WTC11 (cell line): ENCODE measurements around the gene SYNDIG1. TPM values are rescaled to one million over a fixed set of nuclear protein-coding genes. Genes with fewer than 3 reads are reported as not detected.

Experiments
- ATAC-seq: fragments of 200-7000 bp; cut with Tn5 transposase; 2 replicates; pipeline ENCODE4 v1.10.0; 2021; ENCODE audit warnings: mild to moderate bottlenecking, moderate library complexity
- CTCF ChIA-PET: fragments of 300-600 bp; sonication (Branson Sonifier 250); formaldehyde crosslinking; loops from one replicate; lab custom pipeline; 2021; ENCODE audit warnings: antibody characterized with exemption; lab: Charles Lee
- POLR2A ChIA-PET: fragments of 350-600 bp; sonication (Branson Sonifier 250); formaldehyde crosslinking; loops from one replicate; lab custom pipeline; 2021; ENCODE audit warnings: antibody characterized with exemption; lab: Charles Lee
- DNase-seq: peaks from one replicate; pipeline ENCODE4 v3.0.0; 2021; ENCODE audit warnings: low spot score
- H3K27ac Mint-ChIP-seq: 2 replicates; pipeline ENCODE4 v1.8.0; 2021; ENCODE audit warnings: mixed read lengths
- H3K27me3 Mint-ChIP-seq: 2 replicates; pipeline ENCODE4 v1.8.0; 2021; ENCODE audit warnings: low read depth, mild to moderate bottlenecking, moderate library complexity, mixed read lengths
- H3K36me3 Mint-ChIP-seq: 2 replicates; pipeline ENCODE4 v1.8.0; 2021; ENCODE audit warnings: mixed read lengths
- H3K4me1 Mint-ChIP-seq: 2 replicates; pipeline ENCODE4 v1.8.0; 2022; ENCODE audit warnings: mixed read lengths
- H3K4me3 Mint-ChIP-seq: 2 replicates; pipeline ENCODE4 v1.8.0; 2021; ENCODE audit warnings: mild to moderate bottlenecking, moderate library complexity, mixed read lengths
- H3K9me3 Mint-ChIP-seq: 2 replicates; pipeline ENCODE4 v1.8.0; 2021; ENCODE audit warnings: mixed read lengths
- CBFB ChIP-seq: sonication (generic); formaldehyde crosslinking; IDR thresholded peaks from 2 replicates; pipeline ENCODE4 v1.8.1; 2022; ENCODE audit warnings: mild to moderate bottlenecking, low read depth, missing genetic modification reagents
- FOXP1 ChIP-seq: sonication (generic); formaldehyde crosslinking; IDR thresholded peaks from 2 replicates; pipeline ENCODE4 v1.8.0; 2022; ENCODE audit warnings: missing genetic modification reagents, mild to moderate bottlenecking, moderate library complexity, borderline replicate concordance
- GABPB1 ChIP-seq: sonication (generic); formaldehyde crosslinking; IDR thresholded peaks from 2 replicates; pipeline ENCODE4 v1.8.1; 2023; ENCODE audit warnings: mild to moderate bottlenecking, missing genetic modification reagents
- KAT7 ChIP-seq: sonication (generic); formaldehyde crosslinking; IDR thresholded peaks from 2 replicates; pipeline ENCODE4 v1.8.1; 2023; ENCODE audit warnings: missing genetic modification reagents, mild to moderate bottlenecking, borderline replicate concordance
- MYBL2 ChIP-seq: sonication (generic); formaldehyde crosslinking; IDR thresholded peaks from 2 replicates; pipeline ENCODE4 v1.8.1; 2023; ENCODE audit warnings: mild to moderate bottlenecking, moderate library complexity, missing genetic modification reagents
- NR3C1 ChIP-seq: sonication (generic); formaldehyde crosslinking; conservative IDR thresholded peaks from 2 replicates; pipeline ENCODE4 v1.8.1; 2023; ENCODE audit warnings: low read depth, mild to moderate bottlenecking, missing genetic modification reagents
- RELA ChIP-seq: sonication (generic); formaldehyde crosslinking; IDR thresholded peaks from 2 replicates; pipeline ENCODE4 v1.8.1; 2022; ENCODE audit warnings: missing genetic modification reagents, mild to moderate bottlenecking, borderline replicate concordance
- SMAD3 ChIP-seq: sonication (generic); formaldehyde crosslinking; IDR thresholded peaks from 2 replicates; pipeline ENCODE4 v1.8.0; 2022; ENCODE audit warnings: missing genetic modification reagents, mild to moderate bottlenecking, borderline replicate concordance
- SP1 ChIP-seq: sonication (generic); formaldehyde crosslinking; conservative IDR thresholded peaks from 2 replicates; pipeline ENCODE4 v1.8.1; 2022; ENCODE audit warnings: missing genetic modification reagents
- TP53 ChIP-seq: sonication (generic); formaldehyde crosslinking; IDR thresholded peaks from 2 replicates; pipeline ENCODE4 v1.8.1; 2023; ENCODE audit warnings: mild to moderate bottlenecking, missing genetic modification reagents
- ZNF121 ChIP-seq: sonication (generic); formaldehyde crosslinking; IDR thresholded peaks from 2 replicates; pipeline ENCODE4 v1.8.0; 2023; ENCODE audit warnings: missing genetic modification reagents
- total RNA-seq: library from RNA; stranded (reverse); gene quantifications from 3 replicates; pipeline ENCODE4 v1.2.3, GENCODE V29; 2021
- TF ChIP-seq, protein P1 (sequence below): sonication (generic); formaldehyde crosslinking; IDR thresholded peaks from 2 replicates; pipeline ENCODE4 v1.8.0; 2022; ENCODE audit warnings: missing genetic modification reagents
- TF ChIP-seq, protein P2 (sequence below): fragments of 250-450 bp; sonication (Bioruptor Pico); IDR thresholded peaks from 2 replicates; pipeline ENCODE4 v1.9.0; 2021; ENCODE audit warnings: mild to moderate bottlenecking
- TF ChIP-seq, protein P3 (sequence below): sonication (generic); formaldehyde crosslinking; IDR thresholded peaks from 2 replicates; pipeline ENCODE4 v1.8.1; 2022; ENCODE audit warnings: low read depth, missing genetic modification reagents, borderline replicate concordance
- TF ChIP-seq, protein P4 (sequence below): sonication (generic); formaldehyde crosslinking; IDR thresholded peaks from 2 replicates; pipeline ENCODE4 v1.8.1; 2023; ENCODE audit warnings: mild to moderate bottlenecking, missing genetic modification reagents, borderline replicate concordance
- TF ChIP-seq, protein P5 (sequence below): sonication (generic); formaldehyde crosslinking; IDR thresholded peaks from 2 replicates; pipeline ENCODE4 v1.8.0; 2022; ENCODE audit warnings: mild to moderate bottlenecking, missing genetic modification reagents
- TF ChIP-seq, protein P6 (sequence below): sonication (generic); formaldehyde crosslinking; IDR thresholded peaks from 2 replicates; pipeline ENCODE4 v1.8.0; 2023; ENCODE audit warnings: missing genetic modification reagents, mild to moderate bottlenecking, borderline replicate concordance

Gene SYNDIG1
- total RNA-seq, 1 experiment from 2014 or later, result 6.4 TPM

DNA sequence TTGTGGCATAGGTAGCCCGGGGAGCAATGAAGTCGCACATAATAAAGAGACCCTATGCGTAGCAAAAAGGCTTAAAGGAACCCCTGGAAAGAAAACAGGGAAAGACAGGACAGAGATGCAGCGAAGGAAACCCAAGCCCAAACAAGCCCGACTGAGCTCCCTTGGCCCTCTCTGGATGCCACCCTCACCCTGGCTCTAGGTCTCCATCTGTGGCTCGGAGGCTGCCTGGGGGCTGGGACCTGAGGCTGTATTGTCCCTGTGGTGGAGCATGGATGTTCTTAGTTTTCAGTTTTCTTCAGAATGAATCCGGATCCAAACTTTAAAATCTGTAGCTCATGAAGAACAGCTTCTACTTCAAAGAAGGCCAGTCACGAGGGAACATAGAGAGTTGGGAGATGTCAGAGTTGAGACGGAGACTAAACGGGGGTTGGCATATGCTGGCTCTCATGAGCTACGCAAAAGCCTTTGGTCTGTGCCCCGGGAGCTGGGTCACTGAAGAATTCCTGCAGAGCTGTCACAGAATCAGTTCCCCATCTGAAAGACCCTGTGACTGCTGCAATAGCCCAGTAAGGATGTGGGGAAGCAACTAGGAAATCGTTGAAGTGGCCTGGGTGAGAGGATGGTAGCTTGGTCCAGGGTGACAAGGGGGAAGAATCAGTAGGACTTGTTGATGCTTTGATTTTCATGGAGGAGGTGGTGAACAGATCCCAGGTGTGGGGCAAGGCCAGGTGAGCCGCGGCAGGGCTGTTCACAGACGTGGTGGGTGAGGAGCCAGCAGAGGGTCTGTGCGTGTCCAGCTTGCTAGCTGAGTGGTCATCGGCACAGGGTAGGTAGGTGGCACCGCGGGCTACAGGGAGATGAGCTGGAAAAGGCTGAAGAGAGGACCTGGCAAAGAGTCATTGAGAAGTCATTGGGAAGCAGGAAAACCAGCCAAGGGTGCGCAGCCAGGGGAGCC is 35.2 kb downstream of the SYNDIG1 start (continued):
- TF ChIP-seq FOXP1 (no peak), KAT7 (no peak), ZNF121 (no peak), CBFB (no peak), SMAD3 (CRISPR knock-in tag) (no peak), MYBL2 (CRISPR knock-in tag) (no peak)
- TF ChIP-seq, protein P1, sequence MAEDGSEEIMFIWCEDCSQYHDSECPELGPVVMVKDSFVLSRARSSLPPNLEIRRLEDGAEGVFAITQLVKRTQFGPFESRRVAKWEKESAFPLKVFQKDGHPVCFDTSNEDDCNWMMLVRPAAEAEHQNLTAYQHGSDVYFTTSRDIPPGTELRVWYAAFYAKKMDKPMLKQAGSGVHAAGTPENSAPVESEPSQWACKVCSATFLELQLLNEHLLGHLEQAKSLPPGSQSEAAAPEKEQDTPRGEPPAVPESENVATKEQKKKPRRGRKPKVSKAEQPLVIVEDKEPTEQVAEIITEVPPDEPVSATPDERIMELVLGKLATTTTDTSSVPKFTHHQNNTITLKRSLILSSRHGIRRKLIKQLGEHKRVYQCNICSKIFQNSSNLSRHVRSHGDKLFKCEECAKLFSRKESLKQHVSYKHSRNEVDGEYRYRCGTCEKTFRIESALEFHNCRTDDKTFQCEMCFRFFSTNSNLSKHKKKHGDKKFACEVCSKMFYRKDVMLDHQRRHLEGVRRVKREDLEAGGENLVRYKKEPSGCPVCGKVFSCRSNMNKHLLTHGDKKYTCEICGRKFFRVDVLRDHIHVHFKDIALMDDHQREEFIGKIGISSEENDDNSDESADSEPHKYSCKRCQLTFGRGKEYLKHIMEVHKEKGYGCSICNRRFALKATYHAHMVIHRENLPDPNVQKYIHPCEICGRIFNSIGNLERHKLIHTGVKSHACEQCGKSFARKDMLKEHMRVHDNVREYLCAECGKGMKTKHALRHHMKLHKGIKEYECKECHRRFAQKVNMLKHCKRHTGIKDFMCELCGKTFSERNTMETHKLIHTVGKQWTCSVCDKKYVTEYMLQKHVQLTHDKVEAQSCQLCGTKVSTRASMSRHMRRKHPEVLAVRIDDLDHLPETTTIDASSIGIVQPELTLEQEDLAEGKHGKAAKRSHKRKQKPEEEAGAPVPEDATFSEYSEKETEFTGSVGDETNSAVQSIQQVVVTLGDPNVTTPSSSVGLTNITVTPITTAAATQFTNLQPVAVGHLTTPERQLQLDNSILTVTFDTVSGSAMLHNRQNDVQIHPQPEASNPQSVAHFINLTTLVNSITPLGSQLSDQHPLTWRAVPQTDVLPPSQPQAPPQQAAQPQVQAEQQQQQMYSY, result no peak
- TF ChIP-seq, protein P2, sequence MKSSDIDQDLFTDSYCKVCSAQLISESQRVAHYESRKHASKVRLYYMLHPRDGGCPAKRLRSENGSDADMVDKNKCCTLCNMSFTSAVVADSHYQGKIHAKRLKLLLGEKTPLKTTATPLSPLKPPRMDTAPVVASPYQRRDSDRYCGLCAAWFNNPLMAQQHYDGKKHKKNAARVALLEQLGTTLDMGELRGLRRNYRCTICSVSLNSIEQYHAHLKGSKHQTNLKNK (CRISPR knock-in tag), result no peak
- TF ChIP-seq, protein P3, sequence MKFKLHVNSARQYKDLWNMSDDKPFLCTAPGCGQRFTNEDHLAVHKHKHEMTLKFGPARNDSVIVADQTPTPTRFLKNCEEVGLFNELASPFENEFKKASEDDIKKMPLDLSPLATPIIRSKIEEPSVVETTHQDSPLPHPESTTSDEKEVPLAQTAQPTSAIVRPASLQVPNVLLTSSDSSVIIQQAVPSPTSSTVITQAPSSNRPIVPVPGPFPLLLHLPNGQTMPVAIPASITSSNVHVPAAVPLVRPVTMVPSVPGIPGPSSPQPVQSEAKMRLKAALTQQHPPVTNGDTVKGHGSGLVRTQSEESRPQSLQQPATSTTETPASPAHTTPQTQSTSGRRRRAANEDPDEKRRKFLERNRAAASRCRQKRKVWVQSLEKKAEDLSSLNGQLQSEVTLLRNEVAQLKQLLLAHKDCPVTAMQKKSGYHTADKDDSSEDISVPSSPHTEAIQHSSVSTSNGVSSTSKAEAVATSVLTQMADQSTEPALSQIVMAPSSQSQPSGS, result no peak
- TF ChIP-seq, protein P4, sequence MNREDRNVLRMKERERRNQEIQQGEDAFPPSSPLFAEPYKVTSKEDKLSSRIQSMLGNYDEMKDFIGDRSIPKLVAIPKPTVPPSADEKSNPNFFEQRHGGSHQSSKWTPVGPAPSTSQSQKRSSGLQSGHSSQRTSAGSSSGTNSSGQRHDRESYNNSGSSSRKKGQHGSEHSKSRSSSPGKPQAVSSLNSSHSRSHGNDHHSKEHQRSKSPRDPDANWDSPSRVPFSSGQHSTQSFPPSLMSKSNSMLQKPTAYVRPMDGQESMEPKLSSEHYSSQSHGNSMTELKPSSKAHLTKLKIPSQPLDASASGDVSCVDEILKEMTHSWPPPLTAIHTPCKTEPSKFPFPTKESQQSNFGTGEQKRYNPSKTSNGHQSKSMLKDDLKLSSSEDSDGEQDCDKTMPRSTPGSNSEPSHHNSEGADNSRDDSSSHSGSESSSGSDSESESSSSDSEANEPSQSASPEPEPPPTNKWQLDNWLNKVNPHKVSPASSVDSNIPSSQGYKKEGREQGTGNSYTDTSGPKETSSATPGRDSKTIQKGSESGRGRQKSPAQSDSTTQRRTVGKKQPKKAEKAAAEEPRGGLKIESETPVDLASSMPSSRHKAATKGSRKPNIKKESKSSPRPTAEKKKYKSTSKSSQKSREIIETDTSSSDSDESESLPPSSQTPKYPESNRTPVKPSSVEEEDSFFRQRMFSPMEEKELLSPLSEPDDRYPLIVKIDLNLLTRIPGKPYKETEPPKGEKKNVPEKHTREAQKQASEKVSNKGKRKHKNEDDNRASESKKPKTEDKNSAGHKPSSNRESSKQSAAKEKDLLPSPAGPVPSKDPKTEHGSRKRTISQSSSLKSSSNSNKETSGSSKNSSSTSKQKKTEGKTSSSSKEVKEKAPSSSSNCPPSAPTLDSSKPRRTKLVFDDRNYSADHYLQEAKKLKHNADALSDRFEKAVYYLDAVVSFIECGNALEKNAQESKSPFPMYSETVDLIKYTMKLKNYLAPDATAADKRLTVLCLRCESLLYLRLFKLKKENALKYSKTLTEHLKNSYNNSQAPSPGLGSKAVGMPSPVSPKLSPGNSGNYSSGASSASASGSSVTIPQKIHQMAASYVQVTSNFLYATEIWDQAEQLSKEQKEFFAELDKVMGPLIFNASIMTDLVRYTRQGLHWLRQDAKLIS, result no peak

DNA sequence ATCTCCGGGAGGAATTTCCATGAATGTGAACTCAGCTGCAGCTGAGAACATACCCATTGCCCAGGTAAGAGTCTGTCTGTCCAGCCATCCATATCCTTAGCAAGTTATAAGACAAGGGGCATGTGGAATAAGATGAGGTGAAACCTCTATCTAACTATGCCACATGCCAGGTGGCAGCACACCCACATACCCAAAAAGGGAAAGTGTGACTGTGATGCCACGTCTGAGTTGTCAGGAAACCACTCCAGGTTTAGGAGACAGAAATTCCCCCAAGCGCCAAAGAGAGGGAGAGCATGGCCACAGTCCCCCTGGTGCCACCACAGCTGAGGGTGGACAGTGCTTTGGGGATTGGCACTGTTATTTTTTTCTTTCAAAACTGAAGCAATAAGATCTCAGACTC is 36.7 kb downstream of the SYNDIG1 start:
- Mint-ChIP-seq H3K27ac (no peak overlapping the region), H3K4me1 (peaks cover 2% of the 10 kb centered on the region; the same call in 1 of the 2 replicates), H3K4me3 (no peak overlapping the region), H3K36me3 (peaks cover 8% of the 10 kb centered on the region; the same call in 1 of the 2 replicates), H3K27me3 (no peaks in the 10 kb centered on the region), H3K9me3 (peaks cover 16% of the 10 kb centered on the region)
- DNase-seq, result no peak
- CTCF ChIA-PET, result no interaction called here
- ATAC-seq, result no peak
- POLR2A ChIA-PET, result no interaction called here
- TF ChIP-seq, protein P5, sequence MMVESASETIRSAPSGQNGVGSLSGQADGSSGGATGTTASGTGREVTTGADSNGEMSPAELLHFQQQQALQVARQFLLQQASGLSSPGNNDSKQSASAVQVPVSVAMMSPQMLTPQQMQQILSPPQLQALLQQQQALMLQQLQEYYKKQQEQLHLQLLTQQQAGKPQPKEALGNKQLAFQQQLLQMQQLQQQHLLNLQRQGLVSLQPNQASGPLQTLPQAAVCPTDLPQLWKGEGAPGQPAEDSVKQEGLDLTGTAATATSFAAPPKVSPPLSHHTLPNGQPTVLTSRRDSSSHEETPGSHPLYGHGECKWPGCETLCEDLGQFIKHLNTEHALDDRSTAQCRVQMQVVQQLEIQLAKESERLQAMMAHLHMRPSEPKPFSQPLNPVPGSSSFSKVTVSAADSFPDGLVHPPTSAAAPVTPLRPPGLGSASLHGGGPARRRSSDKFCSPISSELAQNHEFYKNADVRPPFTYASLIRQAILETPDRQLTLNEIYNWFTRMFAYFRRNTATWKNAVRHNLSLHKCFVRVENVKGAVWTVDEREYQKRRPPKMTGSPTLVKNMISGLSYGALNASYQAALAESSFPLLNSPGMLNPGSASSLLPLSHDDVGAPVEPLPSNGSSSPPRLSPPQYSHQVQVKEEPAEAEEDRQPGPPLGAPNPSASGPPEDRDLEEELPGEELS (CRISPR knock-in tag), result no peak
- TF ChIP-seq, protein P6, sequence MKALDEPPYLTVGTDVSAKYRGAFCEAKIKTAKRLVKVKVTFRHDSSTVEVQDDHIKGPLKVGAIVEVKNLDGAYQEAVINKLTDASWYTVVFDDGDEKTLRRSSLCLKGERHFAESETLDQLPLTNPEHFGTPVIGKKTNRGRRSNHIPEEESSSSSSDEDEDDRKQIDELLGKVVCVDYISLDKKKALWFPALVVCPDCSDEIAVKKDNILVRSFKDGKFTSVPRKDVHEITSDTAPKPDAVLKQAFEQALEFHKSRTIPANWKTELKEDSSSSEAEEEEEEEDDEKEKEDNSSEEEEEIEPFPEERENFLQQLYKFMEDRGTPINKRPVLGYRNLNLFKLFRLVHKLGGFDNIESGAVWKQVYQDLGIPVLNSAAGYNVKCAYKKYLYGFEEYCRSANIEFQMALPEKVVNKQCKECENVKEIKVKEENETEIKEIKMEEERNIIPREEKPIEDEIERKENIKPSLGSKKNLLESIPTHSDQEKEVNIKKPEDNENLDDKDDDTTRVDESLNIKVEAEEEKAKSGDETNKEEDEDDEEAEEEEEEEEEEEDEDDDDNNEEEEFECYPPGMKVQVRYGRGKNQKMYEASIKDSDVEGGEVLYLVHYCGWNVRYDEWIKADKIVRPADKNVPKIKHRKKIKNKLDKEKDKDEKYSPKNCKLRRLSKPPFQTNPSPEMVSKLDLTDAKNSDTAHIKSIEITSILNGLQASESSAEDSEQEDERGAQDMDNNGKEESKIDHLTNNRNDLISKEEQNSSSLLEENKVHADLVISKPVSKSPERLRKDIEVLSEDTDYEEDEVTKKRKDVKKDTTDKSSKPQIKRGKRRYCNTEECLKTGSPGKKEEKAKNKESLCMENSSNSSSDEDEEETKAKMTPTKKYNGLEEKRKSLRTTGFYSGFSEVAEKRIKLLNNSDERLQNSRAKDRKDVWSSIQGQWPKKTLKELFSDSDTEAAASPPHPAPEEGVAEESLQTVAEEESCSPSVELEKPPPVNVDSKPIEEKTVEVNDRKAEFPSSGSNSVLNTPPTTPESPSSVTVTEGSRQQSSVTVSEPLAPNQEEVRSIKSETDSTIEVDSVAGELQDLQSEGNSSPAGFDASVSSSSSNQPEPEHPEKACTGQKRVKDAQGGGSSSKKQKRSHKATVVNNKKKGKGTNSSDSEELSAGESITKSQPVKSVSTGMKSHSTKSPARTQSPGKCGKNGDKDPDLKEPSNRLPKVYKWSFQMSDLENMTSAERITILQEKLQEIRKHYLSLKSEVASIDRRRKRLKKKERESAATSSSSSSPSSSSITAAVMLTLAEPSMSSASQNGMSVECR (CRISPR knock-in tag), result no peak
- TF ChIP-seq SP1 (CRISPR knock-in tag) (no peak), RELA (CRISPR knock-in tag) (no peak), NR3C1 (CRISPR knock-in tag) (no peak), GABPB1 (CRISPR knock-in tag) (no peak), TP53 (CRISPR knock-in tag) (no peak)
